Measurements from ENCODE around the gene PLOD1.
"Not testable (repeated sequence)": the region's sequence is repeated elsewhere in the genome, so short reads cannot be mapped to it uniquely, and the experiment has no call there.

DNA sequence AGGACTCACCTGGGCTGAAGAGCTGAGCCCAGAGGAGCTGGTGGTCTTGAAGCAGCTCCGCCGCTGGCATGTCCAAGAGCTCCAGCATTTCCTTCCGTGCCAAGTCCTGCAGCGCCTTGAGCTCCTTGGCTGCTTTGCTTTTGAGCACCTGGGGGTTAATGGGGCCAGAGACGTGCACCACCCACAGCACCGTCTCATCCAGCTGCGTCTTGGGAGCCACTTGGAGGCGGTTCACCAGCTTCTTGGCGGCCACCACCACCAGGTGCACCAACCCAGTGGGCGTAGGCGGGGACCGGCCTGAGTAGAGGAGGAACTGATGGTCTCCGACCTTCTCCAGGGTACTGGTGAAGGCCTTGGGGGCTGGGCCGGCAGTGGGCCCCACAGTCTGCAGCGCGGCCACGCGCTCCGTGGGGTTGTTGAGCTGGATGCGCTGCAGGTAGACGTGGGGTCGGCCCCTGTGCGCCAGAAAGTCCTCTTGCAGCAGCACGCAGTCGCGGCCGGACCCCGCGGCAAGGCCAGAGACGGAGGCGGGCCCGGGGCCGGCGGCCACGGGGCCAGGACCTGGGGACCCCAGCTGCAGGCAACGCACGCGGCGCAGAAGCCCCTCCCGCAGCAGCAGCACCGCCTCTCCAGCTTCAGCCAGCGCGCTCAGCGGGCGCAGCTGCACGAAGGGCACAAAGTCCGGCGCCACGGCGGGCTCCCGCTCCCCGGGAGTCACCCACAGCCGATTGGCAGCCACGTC, 9.2 kb upstream of the PLOD1 start:
- TF ChIP-seq POLR2AphosphoS5, POLR2A (IDR thresholded peaks at IDR 0.05): not testable (repeated sequence)

All from transverse colon (tissue), 3 donors.